Peyer's patch (tissue), 4 donors: Measurements from ENCODE around the gene ARL8B.

Experiments
- CTCF ChIP-seq, 6 experiments: fragments of 450-650 bp in 4 of 6; fragments of 200-600 bp in 2 of 6; sonication (generic) in 1 of 6; IDR thresholded peaks; one replicate each; pipeline ENCODE4 v1.5.1; 2017 to 2019; ENCODE audit warnings: antibody characterized with exemption in 6 of 6, mild to moderate bottlenecking in 3 of 6, moderate library complexity in 1 of 6
- POLR2A ChIP-seq, 2 donors: fragments of 450-650 bp; IDR thresholded peaks; one replicate each; pipeline ENCODE4 v1.5.1; 2017; ENCODE audit warnings: antibody characterized with exemption in 2 of 2, mild to moderate bottlenecking in 2 of 2, moderate library complexity in 2 of 2

GRCh38 chr3:5202222-5202621 lies 80.1 kb downstream of the ARL8B start:
- no peak for TF ChIP-seq POLR2A (IDR thresholded peaks at IDR 0.05)
- TF ChIP-seq CTCF (IDR thresholded peaks at IDR 0.05): no peak
